GM19468 (cell line): Measurements from ENCODE around the gene GIPC1.
A peak's percentile ranks its signal among the peaks of the same experiment; 100 is the strongest.
"Not testable (repeated sequence)": the region's sequence is repeated elsewhere in the genome, so short reads cannot be mapped to it uniquely, and the experiment has no call there.

Source experiments
- ATAC-seq: cut with Tn5 transposase; IDR thresholded peaks from one replicate; pipeline ENCODE4 v1.9.1; 2021; ENCODE audit warnings: mild to moderate bottlenecking, moderate library complexity, moderate number of reproducible peaks; ENCODE audit not compliant: unreplicated experiment; ENCODE audit errors: extremely low read depth

The GIPC1 gene

GRCh38 chr19:14496029-14496833, at the start of gene GIPC1:
Gene GIPC1, minus strand, starts transcription at chr19:14496127. Its CDS starts 13,151 bp downstream, at chr19:14482976.
- ATAC-seq = peak; percentile 52

DNA sequence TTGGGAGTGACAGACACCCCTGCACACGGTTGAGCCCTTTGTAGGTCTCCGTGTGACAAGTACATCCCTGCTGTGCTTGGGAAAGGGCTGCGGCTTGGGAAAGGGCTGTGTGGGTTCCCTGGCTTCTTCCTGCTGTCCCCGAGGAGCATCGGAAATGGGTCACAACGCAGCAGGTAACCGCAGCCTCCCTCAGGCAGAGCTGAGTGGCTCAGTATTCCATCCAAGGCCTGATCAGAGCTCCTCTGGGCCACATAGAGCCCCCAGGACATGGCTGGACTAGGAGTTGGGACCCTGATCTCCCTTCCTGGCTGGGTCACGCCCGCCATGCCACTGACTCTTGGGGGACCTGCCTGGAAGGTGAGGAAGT, 49.8 kb upstream of the GIPC1 start:
- no peak for ATAC-seq

GRCh38 chr19:14544977-14545715, 49.2 kb upstream of the GIPC1 start:
- no peak for ATAC-seq

DNA sequence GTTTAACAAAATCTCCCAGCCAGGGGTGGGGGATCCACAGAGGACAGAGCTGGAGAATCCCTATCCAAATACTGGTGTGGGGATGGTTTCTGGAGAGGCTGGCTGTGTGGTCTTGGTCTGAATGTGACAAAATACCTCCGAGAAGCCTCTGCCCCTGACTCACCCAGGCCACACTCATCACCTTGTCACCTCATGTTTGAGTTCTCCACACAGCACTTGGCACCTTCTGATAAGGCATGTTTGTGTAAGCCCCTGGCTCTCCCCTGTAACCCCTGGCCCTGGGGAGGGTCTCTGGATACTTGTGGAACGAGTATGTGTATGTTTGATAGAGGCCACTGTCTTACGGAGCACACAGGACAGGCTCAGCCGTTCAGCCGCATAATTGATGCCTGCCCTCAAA, 48.1 kb upstream of the GIPC1 start:
- ATAC-seq = no peak

DNA sequence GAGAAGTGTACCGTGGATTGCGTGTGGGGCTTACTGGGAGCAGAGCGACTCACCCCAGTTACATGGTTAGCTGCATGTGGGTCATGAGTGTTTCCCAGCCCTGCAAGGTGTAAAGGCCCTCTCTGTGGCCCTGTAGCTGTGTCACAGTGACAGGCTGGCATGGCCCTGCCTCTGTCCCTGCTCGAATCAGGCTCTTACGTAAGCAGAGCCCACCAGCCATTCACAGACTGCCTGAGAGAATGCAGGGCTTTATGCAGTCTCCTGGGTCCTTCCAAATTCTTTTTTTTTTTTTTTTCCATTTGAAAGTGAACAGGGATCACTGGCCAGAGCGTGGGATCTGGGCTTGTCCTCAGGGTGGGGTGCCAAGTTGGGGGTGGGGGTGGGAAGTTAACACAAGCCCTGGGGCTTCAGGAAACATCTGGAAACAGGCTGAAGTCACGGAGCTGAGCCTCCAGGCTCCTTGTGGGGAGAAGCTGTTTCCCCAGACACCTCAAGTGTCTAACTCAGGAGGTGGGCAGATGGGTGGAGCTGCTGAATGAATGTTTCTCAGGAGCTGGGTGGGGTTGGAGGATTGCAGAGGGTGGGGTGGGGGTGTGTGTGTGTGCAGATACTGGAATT, 46.9 kb upstream of the GIPC1 start:
- ATAC-seq = no peak

- ATAC-seq = not testable (repeated sequence)
These were observed 46.1 kb upstream of the GIPC1 start for GRCh38 chr19:14541979-14542378.

DNA sequence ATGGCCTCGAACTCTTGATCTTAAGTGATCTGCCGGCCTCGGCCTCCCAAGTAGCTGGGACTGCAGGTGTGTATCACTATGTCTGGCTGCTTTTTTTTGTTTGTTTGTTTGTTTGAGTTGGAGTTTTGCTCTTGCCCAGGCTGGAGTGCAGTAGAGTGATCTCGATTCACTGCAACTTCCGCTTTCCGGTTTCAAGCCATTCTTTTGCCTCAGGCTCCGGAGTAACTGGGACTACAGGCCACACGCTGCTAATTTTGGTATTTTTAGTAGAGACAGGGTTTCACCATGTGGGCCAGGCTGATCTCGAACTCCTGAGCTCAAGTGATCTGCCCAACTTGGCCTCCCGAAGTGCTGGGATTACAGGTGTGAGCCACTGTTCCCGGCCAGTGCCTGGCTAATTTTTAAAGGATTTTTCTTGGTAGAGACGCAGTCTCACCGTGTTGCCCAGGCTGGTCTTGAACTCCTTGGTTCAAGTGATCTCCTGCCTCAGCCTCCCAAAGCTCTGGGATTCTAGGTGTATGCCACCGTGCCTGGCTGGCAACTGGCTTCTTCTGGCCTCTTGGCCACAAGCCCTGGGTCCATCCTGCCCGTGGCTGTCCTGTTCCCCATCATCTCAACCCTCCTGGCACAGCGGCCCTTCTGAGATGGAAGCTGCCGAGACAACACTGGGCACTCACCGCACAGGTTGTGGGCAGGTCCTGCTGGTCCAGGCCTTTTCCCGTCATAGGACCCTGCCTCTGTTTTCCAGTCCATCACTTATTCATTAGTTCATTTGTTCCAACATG, 45.0 kb upstream of the GIPC1 start:
- no peak for ATAC-seq

DNA sequence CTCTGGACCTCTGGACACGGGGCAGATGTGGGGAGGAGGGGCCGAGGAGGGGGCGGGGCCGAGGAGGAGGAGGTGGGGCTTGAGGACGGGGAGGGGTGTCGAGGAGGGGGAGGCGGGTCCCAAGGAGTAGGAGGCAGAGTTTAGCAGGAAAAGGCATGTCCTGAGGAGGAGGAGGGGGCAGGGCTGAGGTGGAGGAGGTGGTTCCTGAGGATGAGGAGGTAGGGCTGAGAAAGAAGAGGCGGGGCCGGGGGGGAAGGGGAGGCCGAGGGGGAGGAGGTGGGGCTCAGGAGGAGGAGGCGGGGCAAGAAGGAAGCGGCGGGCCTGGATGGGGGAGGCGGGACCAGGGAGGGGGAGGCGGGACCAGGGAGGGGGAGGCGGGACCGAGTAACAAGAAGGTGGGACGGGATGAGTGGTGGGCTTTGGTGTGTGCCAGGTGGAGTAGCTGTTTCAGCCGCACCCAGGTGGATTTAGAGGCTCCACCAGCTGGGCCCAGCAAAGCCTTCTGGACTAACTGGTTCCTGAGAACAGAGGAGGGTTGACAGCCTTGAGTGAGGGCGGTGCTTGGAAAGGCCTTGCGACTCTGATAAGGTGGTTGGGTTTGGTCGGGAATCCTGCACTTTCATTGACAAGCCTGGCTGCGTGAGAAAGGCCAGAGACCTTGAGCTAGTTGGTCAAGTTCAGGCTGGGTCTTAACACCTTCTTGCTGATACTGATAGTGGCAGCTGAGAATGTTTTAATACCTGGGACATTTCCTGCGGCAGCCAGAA, 41.2 kb upstream of the GIPC1 start:
- ATAC-seq = no peak

DNA sequence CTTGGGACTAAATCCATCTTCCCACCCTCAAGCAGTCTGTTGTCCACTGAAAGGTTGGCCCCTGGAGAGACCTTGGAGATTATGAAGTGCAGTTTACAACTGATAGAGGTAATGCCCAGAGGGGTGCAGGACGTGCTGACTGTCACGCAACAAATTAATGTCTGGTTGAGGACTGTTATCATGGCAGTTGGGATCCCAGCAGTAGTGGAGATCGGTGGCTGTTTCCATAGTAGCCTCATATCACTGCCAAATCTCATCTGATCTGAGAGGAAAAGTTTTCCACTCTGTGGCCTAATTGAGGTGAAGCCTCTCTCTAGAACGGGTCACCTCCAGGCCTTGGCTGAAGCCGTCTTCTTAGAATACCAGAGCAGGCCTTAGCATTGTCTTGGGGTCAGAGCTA, 37.5 kb upstream of the GIPC1 start:
- ATAC-seq = no peak

GRCh38 chr19:14530506-14530905, 34.6 kb upstream of the GIPC1 start:
- ATAC-seq = no peak

GRCh38 chr19:14530005-14530348, 34.0 kb upstream of the GIPC1 start:
- no peak for ATAC-seq

DNA sequence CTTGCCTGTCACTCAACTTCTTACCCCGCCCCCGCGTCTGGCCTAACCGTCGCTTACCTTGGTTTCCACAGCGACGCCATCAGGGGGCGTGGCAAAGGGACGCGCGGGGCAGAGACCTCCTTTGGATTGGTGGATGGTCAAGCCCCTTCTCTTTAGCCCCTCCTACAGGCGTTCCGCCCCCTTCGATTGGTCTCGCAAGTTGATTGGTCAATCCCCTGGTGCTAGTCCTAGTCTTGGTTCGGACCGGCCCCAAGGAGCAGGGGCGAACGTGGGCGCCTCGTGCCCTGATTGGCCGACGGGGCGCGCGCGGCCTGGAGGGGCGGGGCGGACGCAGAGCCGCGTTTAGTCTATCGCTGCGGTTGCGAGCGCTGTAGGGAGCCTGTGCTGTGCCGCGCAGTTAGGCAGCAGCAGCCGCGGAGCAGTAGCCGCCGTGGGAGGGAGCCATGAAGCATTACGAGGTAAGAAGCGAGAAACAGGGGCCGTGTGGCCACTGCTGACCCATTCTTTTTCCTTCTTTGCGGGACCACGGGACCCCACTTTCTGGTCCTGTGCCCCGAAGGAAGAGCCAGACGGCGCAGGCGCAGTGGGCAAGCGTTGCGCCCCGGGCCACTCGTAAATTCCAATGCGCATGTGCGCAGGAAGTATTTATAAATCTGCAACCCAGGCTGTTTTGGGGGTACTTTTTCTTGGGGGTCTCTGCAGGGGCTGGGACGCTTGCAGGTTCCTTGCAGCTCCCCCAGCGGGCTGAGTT, 33.5 kb upstream of the GIPC1 start, which contains the start of gene TECR:
TECR (plus strand) TSS at position 341 of the 751 bp plus-strand sequence; CDS start at position 444, 103 bp downstream.
- peak; percentile 86 for ATAC-seq

- ATAC-seq = no peak
These were observed 32.7 kb upstream of the GIPC1 start for GRCh38 chr19:14528419-14529253.

DNA sequence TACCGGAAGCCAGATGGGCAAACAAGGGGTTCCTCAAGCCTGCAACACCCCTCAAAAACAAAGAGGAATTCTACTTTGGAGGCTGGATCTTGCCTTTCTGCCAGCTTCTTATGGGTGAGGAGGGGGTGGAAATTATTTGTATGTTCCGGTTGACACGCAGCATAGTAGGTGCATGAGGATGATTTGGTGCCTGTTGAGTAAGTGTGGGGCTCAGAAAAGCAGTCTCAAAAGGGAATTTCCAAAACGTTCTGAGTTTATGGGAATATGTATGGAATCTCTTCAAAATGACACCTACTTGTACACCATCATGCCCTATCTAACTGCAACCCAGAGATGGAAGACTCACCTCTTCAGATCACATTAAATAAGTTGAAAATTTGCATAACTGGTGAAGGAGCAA, 30.5 kb upstream of the GIPC1 start:
- ATAC-seq = no peak

DNA sequence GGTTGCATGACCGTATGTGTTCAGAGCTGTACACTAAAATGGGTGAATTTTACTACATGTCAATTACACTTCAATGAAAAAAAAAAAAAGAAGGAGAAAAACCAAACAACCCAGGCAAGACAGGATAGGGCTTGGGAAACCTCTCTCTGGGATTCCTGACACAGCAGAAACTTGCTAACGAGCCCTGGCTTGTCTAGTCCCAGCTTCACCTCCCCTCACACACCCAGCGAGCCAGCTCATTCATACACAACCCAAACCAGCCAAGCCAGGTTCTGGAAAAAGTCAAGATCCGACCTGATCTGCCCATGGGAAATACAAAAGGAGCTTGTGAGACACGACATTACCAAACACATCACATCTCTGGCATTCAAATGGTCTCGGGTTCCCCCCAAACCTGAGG, 29.8 kb upstream of the GIPC1 start:
- no peak for ATAC-seq

- ATAC-seq = no peak
These were observed 24.6 kb upstream of the GIPC1 start for GRCh38 chr19:14520543-14520942.

GRCh38 chr19:14519860-14520407, 24.0 kb upstream of the GIPC1 start:
- ATAC-seq = no peak
